ENCODE data around the gene DNAJC7.

DNA sequence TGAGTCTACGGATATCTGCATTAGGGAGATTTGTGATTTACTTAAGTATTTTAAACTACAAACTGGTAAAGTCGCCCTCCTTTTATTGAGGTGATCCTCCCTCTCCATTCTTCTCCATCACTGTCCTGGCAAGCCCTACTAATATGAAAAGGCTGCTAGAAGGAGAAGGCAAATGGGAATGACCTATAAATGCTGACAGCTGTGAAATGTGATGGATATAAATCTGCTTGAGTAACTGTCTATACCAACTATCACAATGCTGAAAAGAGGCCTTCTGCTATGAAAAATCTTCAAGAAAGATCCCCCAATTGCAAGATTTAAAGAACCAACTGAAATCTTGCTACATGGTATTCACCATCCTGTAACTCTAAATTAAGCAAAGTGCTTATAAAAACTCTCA is 15.5 kb downstream of the DNAJC7 start:
- TF ChIP-seq, protein P1, sequence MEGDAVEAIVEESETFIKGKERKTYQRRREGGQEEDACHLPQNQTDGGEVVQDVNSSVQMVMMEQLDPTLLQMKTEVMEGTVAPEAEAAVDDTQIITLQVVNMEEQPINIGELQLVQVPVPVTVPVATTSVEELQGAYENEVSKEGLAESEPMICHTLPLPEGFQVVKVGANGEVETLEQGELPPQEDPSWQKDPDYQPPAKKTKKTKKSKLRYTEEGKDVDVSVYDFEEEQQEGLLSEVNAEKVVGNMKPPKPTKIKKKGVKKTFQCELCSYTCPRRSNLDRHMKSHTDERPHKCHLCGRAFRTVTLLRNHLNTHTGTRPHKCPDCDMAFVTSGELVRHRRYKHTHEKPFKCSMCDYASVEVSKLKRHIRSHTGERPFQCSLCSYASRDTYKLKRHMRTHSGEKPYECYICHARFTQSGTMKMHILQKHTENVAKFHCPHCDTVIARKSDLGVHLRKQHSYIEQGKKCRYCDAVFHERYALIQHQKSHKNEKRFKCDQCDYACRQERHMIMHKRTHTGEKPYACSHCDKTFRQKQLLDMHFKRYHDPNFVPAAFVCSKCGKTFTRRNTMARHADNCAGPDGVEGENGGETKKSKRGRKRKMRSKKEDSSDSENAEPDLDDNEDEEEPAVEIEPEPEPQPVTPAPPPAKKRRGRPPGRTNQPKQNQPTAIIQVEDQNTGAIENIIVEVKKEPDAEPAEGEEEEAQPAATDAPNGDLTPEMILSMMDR (IDR thresholded peaks at IDR 0.05), result no peak
- no peak for TF ChIP-seq POLR2A (IDR thresholded peaks at IDR 0.05)

Data from adrenal gland (tissue), 5 donors.